HEK293 (cell line): Measurements from ENCODE around the gene ZC3H7B.

Source experiments
- GLIS1 ChIP-seq: fragments of 450-650 bp; formaldehyde crosslinking; IDR thresholded peaks from 2 replicates; pipeline ENCODE4 v1.5.1; 2016; ENCODE audit warnings: missing biosample characterization, missing genetic modification characterization
- IKZF3 ChIP-seq: fragments of 450-650 bp; IDR thresholded peaks from 2 replicates; pipeline ENCODE4 v1.5.0; 2018; ENCODE audit warnings: missing biosample characterization, mild to moderate bottlenecking, missing genetic modification characterization, moderate library complexity
- KLF1 ChIP-seq: fragments of 450-650 bp; formaldehyde crosslinking; IDR thresholded peaks from 2 replicates; pipeline ENCODE4 v1.5.1; 2016; ENCODE audit warnings: missing biosample characterization, missing genetic modification characterization
- KLF7 ChIP-seq: fragments of 450-650 bp; formaldehyde crosslinking; IDR thresholded peaks from 2 replicates; pipeline ENCODE4 v1.5.1; 2016; ENCODE audit warnings: missing biosample characterization, missing genetic modification characterization, borderline replicate concordance
- KLF9 ChIP-seq: fragments of 450-650 bp; formaldehyde crosslinking; IDR thresholded peaks from 2 replicates; pipeline ENCODE4 v1.5.1; 2016; ENCODE audit warnings: missing biosample characterization, missing genetic modification characterization, low read depth
- SETDB1 ChIP-seq: IDR thresholded peaks from one replicate; pipeline ENCODE4 v1.6.1; 2017; ENCODE audit warnings: mild to moderate bottlenecking, low read length, moderate library complexity, mixed read lengths; ENCODE audit not compliant: insufficient read length
- SP7 ChIP-seq: fragments of 450-650 bp; formaldehyde crosslinking; IDR thresholded peaks from 2 replicates; pipeline ENCODE4 v1.5.1; 2016; ENCODE audit warnings: missing biosample characterization, missing genetic modification characterization
- YY2 ChIP-seq: fragments of 450-650 bp; formaldehyde crosslinking; IDR thresholded peaks from 2 replicates; pipeline ENCODE4 v1.5.1; 2016; ENCODE audit warnings: missing biosample characterization, missing genetic modification characterization
- ZBTB1 ChIP-seq: fragments of 450-650 bp; formaldehyde crosslinking; IDR thresholded peaks from 2 replicates; pipeline ENCODE4 v1.5.1; 2016; ENCODE audit warnings: missing biosample characterization, missing genetic modification characterization
- ZBTB17 ChIP-seq: fragments of 450-650 bp; formaldehyde crosslinking; IDR thresholded peaks from 2 replicates; pipeline ENCODE4 v1.5.1; 2016; ENCODE audit warnings: missing biosample characterization, missing genetic modification characterization
- ZBTB20 ChIP-seq: fragments of 450-650 bp; formaldehyde crosslinking; IDR thresholded peaks from 2 replicates; pipeline ENCODE4 v1.5.1; 2016; ENCODE audit warnings: missing biosample characterization, missing genetic modification characterization
- ZFP37 ChIP-seq: fragments of 450-650 bp; formaldehyde crosslinking; IDR thresholded peaks from 2 replicates; pipeline ENCODE4 v1.5.1; 2016; ENCODE audit warnings: missing biosample characterization, missing genetic modification characterization
- ZNF133 ChIP-seq: fragments of 450-650 bp; formaldehyde crosslinking; IDR thresholded peaks from 2 replicates; pipeline ENCODE4 v1.5.1; 2016; ENCODE audit warnings: missing biosample characterization, missing genetic modification characterization
- ZNF169 ChIP-seq: fragments of 450-650 bp; formaldehyde crosslinking; IDR thresholded peaks from 2 replicates; pipeline ENCODE4 v1.5.1; 2016; ENCODE audit warnings: missing biosample characterization, missing genetic modification characterization
- ZNF184 ChIP-seq: fragments of 450-650 bp; IDR thresholded peaks from 2 replicates; pipeline ENCODE4 v1.5.1; 2018; ENCODE audit warnings: missing biosample characterization, mild to moderate bottlenecking, missing genetic modification characterization
- ZNF19 ChIP-seq: fragments of 450-650 bp; formaldehyde crosslinking; IDR thresholded peaks from 2 replicates; pipeline ENCODE4; 2016; ENCODE audit warnings: missing biosample characterization, missing genetic modification characterization, low read depth
- ZNF24 ChIP-seq: fragments of 450-650 bp; formaldehyde crosslinking; IDR thresholded peaks from 2 replicates; pipeline ENCODE4 v1.5.1; 2016; ENCODE audit warnings: missing biosample characterization, missing genetic modification characterization
- ZNF248 ChIP-seq: fragments of 450-650 bp; formaldehyde crosslinking; IDR thresholded peaks from 2 replicates; pipeline ENCODE4 v1.5.1; 2017; ENCODE audit warnings: missing biosample characterization, missing genetic modification characterization
- ZNF292 ChIP-seq: fragments of 450-650 bp; formaldehyde crosslinking; IDR thresholded peaks from 2 replicates; pipeline ENCODE4 v1.5.1; 2016; ENCODE audit warnings: low read depth, missing biosample characterization, missing genetic modification characterization, borderline replicate concordance
- ZNF302 ChIP-seq: fragments of 450-650 bp; formaldehyde crosslinking; IDR thresholded peaks from 2 replicates; pipeline ENCODE4 v1.5.1; 2016; ENCODE audit warnings: missing biosample characterization, missing genetic modification characterization, low read depth
- ZNF324 ChIP-seq: fragments of 450-650 bp; formaldehyde crosslinking; IDR thresholded peaks from 2 replicates; pipeline ENCODE4 v1.5.1; 2016; ENCODE audit warnings: missing biosample characterization, missing genetic modification characterization
- ZNF366 ChIP-seq: fragments of 450-650 bp; formaldehyde crosslinking; conservative IDR thresholded peaks from 2 replicates; pipeline ENCODE4 v1.5.1; 2016; ENCODE audit warnings: missing biosample characterization, missing genetic modification characterization
- ZNF48 ChIP-seq: fragments of 450-650 bp; formaldehyde crosslinking; IDR thresholded peaks from 2 replicates; pipeline ENCODE4 v1.5.1; 2016; ENCODE audit warnings: missing biosample characterization, missing genetic modification characterization
- ZNF530 ChIP-seq: fragments of 450-650 bp; formaldehyde crosslinking; IDR thresholded peaks from 2 replicates; pipeline ENCODE4 v1.5.1; 2016; ENCODE audit warnings: low read depth, missing biosample characterization, missing genetic modification characterization
- ZNF585B ChIP-seq: fragments of 450-650 bp; formaldehyde crosslinking; IDR thresholded peaks from 2 replicates; pipeline ENCODE4 v1.5.1; 2016; ENCODE audit warnings: missing biosample characterization, missing genetic modification characterization
- ZNF596 ChIP-seq: fragments of 450-650 bp; IDR thresholded peaks from 2 replicates; pipeline ENCODE4 v1.5.0; 2018; ENCODE audit warnings: missing biosample characterization, mild to moderate bottlenecking, missing genetic modification characterization, moderate library complexity
- ZNF621 ChIP-seq: fragments of 450-650 bp; formaldehyde crosslinking; IDR thresholded peaks from 2 replicates; pipeline ENCODE4 v1.5.1; 2017; ENCODE audit warnings: missing biosample characterization, missing genetic modification characterization
- ZSCAN16 ChIP-seq: fragments of 450-650 bp; formaldehyde crosslinking; IDR thresholded peaks from 2 replicates; pipeline ENCODE4 v1.5.1; 2016; ENCODE audit warnings: missing biosample characterization, missing genetic modification characterization
- TF ChIP-seq, protein P1 (sequence below): fragments of 450-650 bp; formaldehyde crosslinking; IDR thresholded peaks from 2 replicates; pipeline ENCODE4 v1.5.1; 2016; ENCODE audit warnings: missing biosample characterization, missing genetic modification characterization
- TF ChIP-seq, protein P2 (sequence below): fragments of 450-650 bp; formaldehyde crosslinking; IDR thresholded peaks from 2 replicates; pipeline ENCODE4 v1.5.1; 2017; ENCODE audit warnings: missing biosample characterization, missing genetic modification characterization
- TF ChIP-seq, protein P3 (sequence below): sonication (generic); formaldehyde crosslinking; IDR thresholded peaks from 2 replicates; pipeline ENCODE4 v1.8.1; 2022; ENCODE audit warnings: mild to moderate bottlenecking, moderate library complexity, missing genetic modification reagents
- TF ChIP-seq, protein P4 (sequence below): fragments of 450-650 bp; formaldehyde crosslinking; IDR thresholded peaks from 2 replicates; pipeline ENCODE4 v1.5.1; 2016; ENCODE audit warnings: missing biosample characterization, missing genetic modification characterization, low read depth
- TF ChIP-seq, protein P5 (sequence below): fragments of 450-650 bp; formaldehyde crosslinking; IDR thresholded peaks from 2 replicates; pipeline ENCODE4 v1.5.1; 2016; ENCODE audit warnings: missing biosample characterization, missing genetic modification characterization
- TF ChIP-seq, protein P6 (sequence below): IDR thresholded peaks from 2 replicates; pipeline ENCODE4 v1.6.1; 2011; ENCODE audit warnings: mild to moderate bottlenecking, low read depth, low read length, borderline replicate concordance

The ZC3H7B gene

DNA sequence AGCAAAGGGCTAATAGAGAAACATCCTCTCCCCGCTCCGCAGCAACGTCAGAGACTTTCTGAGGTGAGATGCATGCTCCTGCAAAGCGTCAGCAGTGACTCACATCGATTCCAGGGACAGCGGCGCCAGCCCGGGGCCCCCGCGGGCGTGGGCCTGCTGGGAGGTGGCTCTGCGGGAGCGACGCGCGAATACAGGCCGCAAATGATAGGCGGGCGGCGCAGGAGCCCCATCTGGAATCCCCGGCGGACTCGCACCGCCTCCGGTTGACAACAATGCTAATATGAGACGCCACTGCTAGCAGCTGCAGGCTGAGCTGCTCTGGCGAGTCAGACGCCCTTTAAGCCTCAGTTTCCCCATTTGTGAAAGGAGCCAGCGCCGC is 15.9 kb upstream of the ZC3H7B start (continued):
- TF ChIP-seq, protein P1, sequence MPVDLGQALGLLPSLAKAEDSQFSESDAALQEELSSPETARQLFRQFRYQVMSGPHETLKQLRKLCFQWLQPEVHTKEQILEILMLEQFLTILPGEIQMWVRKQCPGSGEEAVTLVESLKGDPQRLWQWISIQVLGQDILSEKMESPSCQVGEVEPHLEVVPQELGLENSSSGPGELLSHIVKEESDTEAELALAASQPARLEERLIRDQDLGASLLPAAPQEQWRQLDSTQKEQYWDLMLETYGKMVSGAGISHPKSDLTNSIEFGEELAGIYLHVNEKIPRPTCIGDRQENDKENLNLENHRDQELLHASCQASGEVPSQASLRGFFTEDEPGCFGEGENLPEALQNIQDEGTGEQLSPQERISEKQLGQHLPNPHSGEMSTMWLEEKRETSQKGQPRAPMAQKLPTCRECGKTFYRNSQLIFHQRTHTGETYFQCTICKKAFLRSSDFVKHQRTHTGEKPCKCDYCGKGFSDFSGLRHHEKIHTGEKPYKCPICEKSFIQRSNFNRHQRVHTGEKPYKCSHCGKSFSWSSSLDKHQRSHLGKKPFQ (tag by site-specific recombination): no peak
- TF ChIP-seq ZBTB20 (tag by site-specific recombination) (peak; percentile 92), ZFP37 (tag by site-specific recombination) (0 out of 2 replicates have a peak, but pooled peaks have one; percentile 84), GLIS1 (peak; percentile 98), ZNF133 (tag by site-specific recombination) (no peak), ZNF19 (no peak), YY2 (tag by site-specific recombination) (no peak), ZNF596 (no peak), ZNF585B (tag by site-specific recombination) (no peak), IKZF3 (peak; percentile 83), ZNF621 (tag by site-specific recombination) (no peak), ZNF292 (tag by site-specific recombination) (no peak), ZNF248 (no peak), KLF9 (tag by site-specific recombination) (no peak), ZNF24 (tag by site-specific recombination) (no peak), ZBTB17 (peak; percentile 80), ZNF530 (tag by site-specific recombination) (no peak), KLF1 (tag by site-specific recombination) (0 out of 2 replicates have a peak, but pooled peaks have one; percentile 49), ZNF302 (tag by site-specific recombination) (no peak), ZNF324 (tag by site-specific recombination) (peak; percentile 16; the same call in 1 of the 2 replicates), ZNF184 (no peak), SETDB1 (no peak), ZSCAN16 (tag by site-specific recombination) (no peak), ZNF366 (no peak), ZNF48 (tag by site-specific recombination) (no peak), ZBTB1 (no peak), ZNF169 (no peak), KLF7 (no peak), SP7 (tag by site-specific recombination) (peak; percentile 73)
- TF ChIP-seq, protein P2, sequence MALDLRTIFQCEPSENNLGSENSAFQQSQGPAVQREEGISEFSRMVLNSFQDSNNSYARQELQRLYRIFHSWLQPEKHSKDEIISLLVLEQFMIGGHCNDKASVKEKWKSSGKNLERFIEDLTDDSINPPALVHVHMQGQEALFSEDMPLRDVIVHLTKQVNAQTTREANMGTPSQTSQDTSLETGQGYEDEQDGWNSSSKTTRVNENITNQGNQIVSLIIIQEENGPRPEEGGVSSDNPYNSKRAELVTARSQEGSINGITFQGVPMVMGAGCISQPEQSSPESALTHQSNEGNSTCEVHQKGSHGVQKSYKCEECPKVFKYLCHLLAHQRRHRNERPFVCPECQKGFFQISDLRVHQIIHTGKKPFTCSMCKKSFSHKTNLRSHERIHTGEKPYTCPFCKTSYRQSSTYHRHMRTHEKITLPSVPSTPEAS (tag by site-specific recombination): no peak
- TF ChIP-seq, protein P3, sequence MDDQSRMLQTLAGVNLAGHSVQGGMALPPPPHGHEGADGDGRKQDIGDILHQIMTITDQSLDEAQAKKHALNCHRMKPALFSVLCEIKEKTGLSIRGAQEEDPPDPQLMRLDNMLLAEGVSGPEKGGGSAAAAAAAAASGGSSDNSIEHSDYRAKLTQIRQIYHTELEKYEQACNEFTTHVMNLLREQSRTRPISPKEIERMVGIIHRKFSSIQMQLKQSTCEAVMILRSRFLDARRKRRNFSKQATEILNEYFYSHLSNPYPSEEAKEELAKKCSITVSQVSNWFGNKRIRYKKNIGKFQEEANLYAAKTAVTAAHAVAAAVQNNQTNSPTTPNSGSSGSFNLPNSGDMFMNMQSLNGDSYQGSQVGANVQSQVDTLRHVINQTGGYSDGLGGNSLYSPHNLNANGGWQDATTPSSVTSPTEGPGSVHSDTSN (CRISPR knock-in tag): no peak
- TF ChIP-seq, protein P4, sequence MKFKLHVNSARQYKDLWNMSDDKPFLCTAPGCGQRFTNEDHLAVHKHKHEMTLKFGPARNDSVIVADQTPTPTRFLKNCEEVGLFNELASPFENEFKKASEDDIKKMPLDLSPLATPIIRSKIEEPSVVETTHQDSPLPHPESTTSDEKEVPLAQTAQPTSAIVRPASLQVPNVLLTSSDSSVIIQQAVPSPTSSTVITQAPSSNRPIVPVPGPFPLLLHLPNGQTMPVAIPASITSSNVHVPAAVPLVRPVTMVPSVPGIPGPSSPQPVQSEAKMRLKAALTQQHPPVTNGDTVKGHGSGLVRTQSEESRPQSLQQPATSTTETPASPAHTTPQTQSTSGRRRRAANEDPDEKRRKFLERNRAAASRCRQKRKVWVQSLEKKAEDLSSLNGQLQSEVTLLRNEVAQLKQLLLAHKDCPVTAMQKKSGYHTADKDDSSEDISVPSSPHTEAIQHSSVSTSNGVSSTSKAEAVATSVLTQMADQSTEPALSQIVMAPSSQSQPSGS (tag by site-specific recombination): no peak
- TF ChIP-seq, protein P5, sequence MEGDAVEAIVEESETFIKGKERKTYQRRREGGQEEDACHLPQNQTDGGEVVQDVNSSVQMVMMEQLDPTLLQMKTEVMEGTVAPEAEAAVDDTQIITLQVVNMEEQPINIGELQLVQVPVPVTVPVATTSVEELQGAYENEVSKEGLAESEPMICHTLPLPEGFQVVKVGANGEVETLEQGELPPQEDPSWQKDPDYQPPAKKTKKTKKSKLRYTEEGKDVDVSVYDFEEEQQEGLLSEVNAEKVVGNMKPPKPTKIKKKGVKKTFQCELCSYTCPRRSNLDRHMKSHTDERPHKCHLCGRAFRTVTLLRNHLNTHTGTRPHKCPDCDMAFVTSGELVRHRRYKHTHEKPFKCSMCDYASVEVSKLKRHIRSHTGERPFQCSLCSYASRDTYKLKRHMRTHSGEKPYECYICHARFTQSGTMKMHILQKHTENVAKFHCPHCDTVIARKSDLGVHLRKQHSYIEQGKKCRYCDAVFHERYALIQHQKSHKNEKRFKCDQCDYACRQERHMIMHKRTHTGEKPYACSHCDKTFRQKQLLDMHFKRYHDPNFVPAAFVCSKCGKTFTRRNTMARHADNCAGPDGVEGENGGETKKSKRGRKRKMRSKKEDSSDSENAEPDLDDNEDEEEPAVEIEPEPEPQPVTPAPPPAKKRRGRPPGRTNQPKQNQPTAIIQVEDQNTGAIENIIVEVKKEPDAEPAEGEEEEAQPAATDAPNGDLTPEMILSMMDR: no peak
- TF ChIP-seq, protein P6, sequence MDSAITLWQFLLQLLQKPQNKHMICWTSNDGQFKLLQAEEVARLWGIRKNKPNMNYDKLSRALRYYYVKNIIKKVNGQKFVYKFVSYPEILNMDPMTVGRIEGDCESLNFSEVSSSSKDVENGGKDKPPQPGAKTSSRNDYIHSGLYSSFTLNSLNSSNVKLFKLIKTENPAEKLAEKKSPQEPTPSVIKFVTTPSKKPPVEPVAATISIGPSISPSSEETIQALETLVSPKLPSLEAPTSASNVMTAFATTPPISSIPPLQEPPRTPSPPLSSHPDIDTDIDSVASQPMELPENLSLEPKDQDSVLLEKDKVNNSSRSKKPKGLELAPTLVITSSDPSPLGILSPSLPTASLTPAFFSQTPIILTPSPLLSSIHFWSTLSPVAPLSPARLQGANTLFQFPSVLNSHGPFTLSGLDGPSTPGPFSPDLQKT: no peak
